HG03103 (cell line): ENCODE results near the gene PAX6.

Experiments used
- ATAC-seq: cut with Tn5 transposase; IDR thresholded peaks from one replicate; pipeline ENCODE4 v1.9.1; 2021; ENCODE audit warnings: low read depth; ENCODE audit not compliant: unreplicated experiment

Gene PAX6

DNA sequence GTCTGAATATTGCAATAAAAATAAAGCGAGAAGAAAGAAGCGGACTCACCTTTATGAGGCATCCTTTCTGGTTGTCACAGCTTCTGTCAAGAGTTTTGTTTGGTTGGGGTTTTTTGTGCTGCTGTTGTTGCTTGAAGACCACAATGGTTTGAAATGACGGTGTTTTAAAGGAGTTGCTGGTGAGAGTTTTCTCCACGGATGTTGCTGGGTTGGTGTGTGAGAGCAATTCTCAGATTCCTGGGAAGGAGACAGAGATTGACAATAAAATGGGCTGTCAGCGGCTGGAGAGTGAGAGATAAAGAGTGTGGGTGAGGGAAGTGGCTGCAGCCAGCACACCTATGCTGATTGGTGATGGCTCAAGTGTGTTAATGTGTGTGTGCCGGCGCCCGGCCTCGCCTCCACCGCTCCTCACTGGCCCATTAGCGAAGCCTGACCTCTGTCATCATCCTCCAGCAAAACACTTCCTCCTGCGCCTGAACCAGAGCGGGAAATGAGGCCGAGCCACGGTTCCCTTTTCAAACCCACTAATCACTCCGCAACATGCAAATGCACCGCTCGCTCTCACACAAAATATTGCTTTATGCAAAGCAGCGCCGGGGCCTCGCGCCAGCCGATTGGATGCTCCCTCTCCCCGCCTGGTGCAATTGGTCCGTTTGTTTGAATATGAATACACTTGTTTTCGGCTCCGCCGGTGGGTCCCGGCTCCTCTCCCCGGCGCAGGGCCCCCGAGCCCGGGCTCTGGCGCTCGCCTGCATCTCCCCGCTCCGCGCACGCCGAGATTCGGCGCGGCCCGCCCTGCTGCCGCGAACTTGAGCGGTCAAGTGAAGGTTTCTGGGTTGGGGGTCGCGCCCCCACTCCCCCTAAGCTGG is at the start of gene PAX6:
TSS of gene PAX6 (minus strand) at position 544 of the 869 bp plus-strand sequence. CDS start 4,911 bp downstream, outside the sequence.
- ATAC-seq = peak; percentile 55

DNA sequence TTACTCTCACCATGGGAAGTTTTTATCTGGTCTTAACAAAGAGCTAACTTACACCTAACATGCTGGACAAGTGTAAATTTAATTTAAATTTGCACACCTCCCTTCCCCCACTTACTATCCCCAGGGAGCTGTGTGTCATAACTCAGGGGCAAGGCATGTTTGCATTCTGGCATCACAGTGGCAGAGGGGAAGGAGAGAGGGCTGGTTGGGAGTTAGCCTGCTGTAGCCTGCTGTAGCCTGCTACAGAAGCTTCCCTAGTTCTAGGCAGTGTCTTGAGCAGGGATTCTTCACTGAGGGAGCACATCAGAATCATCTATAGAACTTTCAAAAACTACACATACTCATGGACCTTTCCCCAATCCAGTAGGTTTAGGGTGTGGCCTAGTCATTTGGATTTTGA is 49.3 kb upstream of the PAX6 start:
- ATAC-seq = no peak

DNA sequence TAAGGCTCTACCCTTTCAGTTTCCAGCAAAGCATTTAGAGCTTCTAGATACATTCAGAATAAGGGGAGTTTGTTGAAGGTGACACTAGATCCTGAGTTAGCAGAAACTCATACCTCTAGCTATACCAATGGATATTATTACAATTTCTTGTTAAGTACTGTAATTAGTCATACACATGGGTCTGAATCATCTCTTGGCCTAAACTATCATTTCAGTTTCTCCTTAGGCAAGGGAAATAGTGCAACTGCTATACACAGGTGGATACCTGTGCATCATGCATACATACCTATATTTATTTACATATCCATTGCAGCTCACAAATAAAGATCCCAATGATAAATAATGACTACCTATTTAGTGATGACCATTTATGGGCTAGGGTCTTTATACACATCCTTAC is 45.1 kb upstream of the PAX6 start:
- no peak for ATAC-seq

GRCh38 chr11:31855466-31855865 is 44.3 kb upstream of the PAX6 start:
- ATAC-seq = no peak

- ATAC-seq = no peak
Measured at GRCh38 chr11:31850365-31850764, 39.2 kb upstream of the PAX6 start.

DNA sequence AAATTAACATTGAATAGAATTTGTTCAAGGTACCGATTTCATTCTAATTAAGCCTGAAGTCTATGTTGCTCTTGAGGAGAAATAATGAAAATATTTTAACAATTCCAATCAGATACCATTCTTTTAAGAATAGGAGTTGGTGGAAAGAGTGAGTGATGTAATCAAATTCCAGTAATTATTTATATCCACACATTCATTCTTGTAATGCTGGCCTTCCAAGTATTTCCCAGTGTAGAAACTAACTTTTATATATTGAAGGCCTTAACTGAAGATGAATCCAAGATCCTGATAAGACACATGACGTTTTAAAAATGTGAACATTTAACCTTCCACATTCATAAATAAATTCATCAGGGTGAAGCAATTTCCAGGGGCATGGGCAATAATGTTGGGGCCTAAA is 36.6 kb upstream of the PAX6 start:
- ATAC-seq = no peak

GRCh38 chr11:31845331-31845730 is 34.2 kb upstream of the PAX6 start:
- no peak for ATAC-seq

- ATAC-seq = no peak
Measured at GRCh38 chr11:31844351-31844750, 33.2 kb upstream of the PAX6 start.

GRCh38 chr11:31841435-31841834 is 30.3 kb upstream of the PAX6 start:
- no peak for ATAC-seq

- no peak for ATAC-seq
Measured at GRCh38 chr11:31834237-31834636, 23.1 kb upstream of the PAX6 start.

- ATAC-seq = no peak
Measured at GRCh38 chr11:31830406-31830805, 19.3 kb upstream of the PAX6 start.

- ATAC-seq = no peak
Measured at GRCh38 chr11:31828217-31828616, 17.1 kb upstream of the PAX6 start.

DNA sequence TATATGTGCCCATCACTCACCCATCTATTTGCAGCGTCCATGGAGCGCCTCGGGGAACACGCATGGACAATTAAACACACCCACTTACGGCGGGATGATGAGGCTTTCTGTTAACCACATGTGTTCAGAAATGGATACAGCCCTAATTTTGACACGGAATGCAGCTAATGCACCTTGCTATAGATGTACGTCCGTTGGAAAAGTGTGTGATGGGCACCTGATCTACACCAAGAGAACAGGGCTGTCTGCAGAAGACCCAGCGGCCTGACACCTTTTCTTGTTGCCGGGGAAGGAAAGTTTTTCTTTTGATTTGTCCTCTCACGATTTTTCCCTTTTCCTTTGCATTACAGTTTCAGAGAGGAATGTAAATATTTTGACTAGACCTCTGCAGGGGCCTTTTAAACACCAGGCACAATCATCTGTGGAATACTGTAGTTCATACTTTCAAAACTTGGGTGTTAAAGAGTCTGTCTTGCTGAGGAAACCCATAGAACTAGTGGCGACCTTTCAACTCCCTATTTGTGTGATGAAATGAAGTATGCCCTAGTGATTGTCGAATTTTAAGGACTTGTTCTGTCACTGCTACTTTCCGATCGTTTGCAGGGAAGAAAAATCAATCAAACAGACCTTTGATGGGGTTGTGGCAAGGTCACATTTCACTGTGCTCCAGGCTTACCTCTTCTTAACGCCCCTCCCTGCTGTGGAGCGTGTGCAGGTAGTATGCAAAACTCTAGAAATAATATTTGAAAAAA is 16.5 kb upstream of the PAX6 start:
- ATAC-seq = no peak

DNA sequence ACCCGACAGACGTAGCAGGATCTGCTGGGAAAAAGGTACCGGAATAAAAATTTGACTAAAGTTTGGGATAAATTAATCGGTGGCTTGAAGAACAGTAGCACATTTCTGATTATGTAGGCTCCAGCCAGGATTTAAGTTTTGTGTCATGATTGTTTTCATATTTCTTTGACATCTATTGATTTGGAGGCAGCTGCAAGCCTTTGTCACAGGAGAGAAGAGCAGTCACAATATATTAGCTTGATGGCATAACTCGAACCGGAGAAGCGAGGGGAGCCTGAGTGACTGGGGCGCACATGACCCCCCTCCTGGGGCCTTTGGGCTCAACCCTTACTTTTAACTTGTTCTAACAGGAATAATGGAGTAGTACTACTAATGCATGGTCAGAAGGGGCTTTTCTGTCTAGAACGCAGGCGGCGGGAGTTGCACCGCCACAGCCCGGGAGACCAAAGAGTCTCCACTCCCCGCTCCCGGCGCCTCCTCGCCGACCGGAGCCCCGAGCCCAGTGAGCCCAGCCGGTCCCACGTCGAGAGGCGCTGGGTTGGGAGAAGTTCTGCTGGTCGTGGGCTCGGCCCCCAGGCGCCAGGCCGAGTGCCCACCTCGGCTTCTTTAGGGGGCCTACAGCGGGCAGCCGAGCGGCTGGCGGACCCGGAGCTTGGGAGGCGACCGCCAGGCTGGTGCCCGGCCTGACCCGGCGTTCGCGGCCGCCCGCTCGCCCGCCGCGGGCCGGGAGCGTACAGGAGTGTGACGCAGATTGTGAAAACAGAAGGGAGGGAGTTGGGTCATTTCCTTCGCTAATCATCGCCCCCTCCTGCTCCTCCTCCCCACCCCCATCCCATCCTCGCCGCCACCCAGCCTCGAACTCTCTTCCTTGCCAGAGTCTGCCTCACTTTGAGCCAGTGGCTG is 15.7 kb upstream of the PAX6 start:
- ATAC-seq = no peak

DNA sequence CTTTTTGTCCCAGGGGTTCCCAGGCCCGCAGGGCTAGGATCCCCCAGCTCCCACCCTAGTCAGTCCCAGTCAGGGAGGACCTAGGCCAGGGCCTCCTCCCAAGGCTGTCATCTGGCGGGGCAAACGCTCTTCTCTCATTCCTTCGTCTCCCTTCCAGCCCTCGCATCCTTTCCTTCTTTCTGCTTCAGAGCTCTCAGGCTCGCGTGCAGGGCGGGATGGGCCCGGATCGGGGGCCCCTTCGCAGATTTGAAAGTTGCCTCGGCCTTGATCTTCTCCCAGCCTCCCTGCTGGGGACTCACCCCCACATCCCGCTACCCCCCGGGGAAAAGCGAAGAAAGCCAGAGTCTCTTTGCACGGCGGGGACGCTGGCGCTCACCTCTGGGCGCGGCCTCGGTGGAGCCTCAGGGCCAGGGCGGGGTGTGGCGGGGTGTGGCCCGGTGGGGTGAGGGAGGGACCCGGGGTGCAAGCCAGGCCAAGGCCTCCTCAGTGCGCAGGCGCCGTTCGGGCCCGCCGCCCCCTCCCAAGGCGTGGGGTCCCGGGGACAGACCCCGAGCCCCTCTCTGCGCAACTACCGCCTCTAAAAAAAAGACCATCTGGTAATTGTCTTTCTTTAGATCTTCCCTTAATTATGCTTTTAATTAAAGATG is 14.8 kb upstream of the PAX6 start:
- ATAC-seq = no peak

- ATAC-seq = no peak
Measured at GRCh38 chr11:31824879-31825837, 14.0 kb upstream of the PAX6 start.

DNA sequence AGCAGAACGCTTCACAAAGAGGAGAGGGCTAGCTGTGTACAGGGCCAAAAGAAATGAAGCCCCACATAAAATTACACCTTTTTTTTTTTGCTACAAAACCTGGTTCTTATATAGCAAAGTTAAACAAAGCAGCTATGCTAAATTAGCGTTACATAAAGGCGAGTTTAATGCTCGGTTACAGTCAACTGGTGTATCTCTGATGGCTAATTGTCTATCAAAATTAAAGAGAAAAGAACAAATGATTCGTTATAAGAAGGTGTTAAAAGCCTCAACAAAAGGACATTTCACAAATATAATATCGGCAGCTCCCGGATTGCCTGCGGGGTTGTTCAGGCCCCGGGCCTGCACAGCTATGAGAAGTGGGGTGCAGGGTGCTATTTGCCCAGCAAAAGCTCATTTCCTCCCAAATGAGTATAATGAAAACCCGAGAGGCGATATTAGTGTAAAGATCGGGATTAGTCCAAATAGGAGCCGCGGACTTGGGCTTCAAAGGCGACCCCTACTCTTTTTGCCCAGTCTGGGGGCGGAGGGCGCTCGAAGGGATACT is 13.3 kb upstream of the PAX6 start:
- no peak for ATAC-seq

GRCh38 chr11:31823644-31824331 is 12.7 kb upstream of the PAX6 start:
- no peak for ATAC-seq
